Limb (tissue), 2 donors: ENCODE data around the gene VPS35L.
A peak's percentile ranks its signal among the peaks of the same experiment; 100 is the strongest.

ENCODE experiments used
- DNase-seq, 2 donors: peaks; one replicate each; pipeline ENCODE4 v3.0.0-alpha.2; 2016; ENCODE audit errors: extremely low spot score in 2 of 2

Gene VPS35L

GRCh38 chr16:19555186-19555937, at the start of gene VPS35L:
Gene VPS35L (plus strand): TSS chr16:19555703. CDS start chr16:19555730, 27 bp downstream.
- peak; percentile 99 for DNase-seq

- DNase-seq: no peak
Measured at GRCh38 chr16:19506965-19507364, 48.5 kb upstream of the VPS35L start.

- no peak for DNase-seq
Measured at GRCh38 chr16:19507867-19508266, 47.6 kb upstream of the VPS35L start.

GRCh38 chr16:19512297-19512696, 43.2 kb upstream of the VPS35L start:
- no peak for DNase-seq

- no peak for DNase-seq
Measured at GRCh38 chr16:19513377-19514053, 42.0 kb upstream of the VPS35L start.

- no peak for DNase-seq
Measured at GRCh38 chr16:19515757-19516156, 39.7 kb upstream of the VPS35L start.

GRCh38 chr16:19517424-19518089, 37.9 kb upstream of the VPS35L start:
- no peak for DNase-seq

- no peak for DNase-seq
Measured at GRCh38 chr16:19518388-19518787, 37.1 kb upstream of the VPS35L start.

GRCh38 chr16:19520861-19521331, 34.6 kb upstream of the VPS35L start:
- no peak for DNase-seq

GRCh38 chr16:19521471-19522396, 33.8 kb upstream of the VPS35L start, which contains the start of gene GDE1:
Gene GDE1 (minus strand): TSS chr16:19522098. CDS start chr16:19521964, 134 bp downstream.
- DNase-seq: peak; percentile 94 to 96

- no peak for DNase-seq
Measured at GRCh38 chr16:19522397-19522732, 33.1 kb upstream of the VPS35L start.

GRCh38 chr16:19522760-19523159, 32.7 kb upstream of the VPS35L start:
- no peak for DNase-seq

GRCh38 chr16:19523184-19523558, 32.3 kb upstream of the VPS35L start:
- DNase-seq: no peak

GRCh38 chr16:19523559-19524355, 31.7 kb upstream of the VPS35L start, which contains the start of gene CCP110:
Gene CCP110 (plus strand): TSS chr16:19523942. CDS start chr16:19527882, 3,940 bp downstream.
- peak; percentile 94 to 95 for DNase-seq

GRCh38 chr16:19524356-19524615, 31.2 kb upstream of the VPS35L start:
- DNase-seq: no peak

GRCh38 chr16:19524616-19525384, 30.7 kb upstream of the VPS35L start:
- DNase-seq: no peak

GRCh38 chr16:19525385-19525723, 30.1 kb upstream of the VPS35L start:
- no peak for DNase-seq

- no peak for DNase-seq
Measured at GRCh38 chr16:19527161-19527560, 28.3 kb upstream of the VPS35L start.

GRCh38 chr16:19528666-19529065, 26.8 kb upstream of the VPS35L start:
- DNase-seq: no peak

GRCh38 chr16:19532601-19533000, 22.9 kb upstream of the VPS35L start:
- DNase-seq: no peak
